SK-N-SH (cell line): ENCODE results near the gene YARS2. TPM values are rescaled to one million over a fixed set of nuclear protein-coding genes. Genes with fewer than 3 reads are reported as not detected.

Experiments used
- CTCF ChIA-PET: fragments of 300-600, 350-600 bp; formaldehyde crosslinking; extraction: SDS; loops from one replicate; lab custom pipeline; 2021; lab: Yijun Ruan, JAX
- POLR2A ChIA-PET: fragments of 350-600 bp; sonication (Branson Sonifier 250); formaldehyde crosslinking; extraction: SDS; loops from one replicate; lab custom pipeline; 2020; ENCODE audit warnings: antibody characterized with exemption, inconsistent platforms; lab: Yijun Ruan, JAX
- DNase-seq: peaks from one replicate; pipeline ENCODE4 v3.0.0; 2012
- H2AFZ ChIP-seq: fragments of 200-600 bp; sonication (generic); 2 replicates; pipeline ENCODE4 v1.8.1; 2016; ENCODE audit warnings: antibody characterized with exemption, mild to moderate bottlenecking, low read depth
- H3F3A ChIP-seq: fragments of 200-600 bp; sonication (generic); replicated peaks from 2 replicates; pipeline ENCODE3; 2016; ENCODE audit warnings: antibody characterized with exemption, mild to moderate bottlenecking; ENCODE audit not compliant: insufficient read depth
- H3K27ac ChIP-seq, 2 experiments: fragments of 200-500 bp in 1 of 2; fragments of 200-600 bp in 1 of 2; sonication (Bioruptor generic) in 1 of 2; sonication (generic), shearing (Covaris generic) in 1 of 2; 2 replicates each; pipeline versions ENCODE4 v1.5.1 to v1.6.1; 2014 to 2016; ENCODE audit warnings: low read depth in 2 of 2, inconsistent platforms in 1 of 2, low read length in 1 of 2, mild to moderate bottlenecking in 1 of 2, mixed read lengths in 1 of 2
- H3K27me3 ChIP-seq: fragments of 200-600 bp; sonication (generic), shearing (Covaris generic); 2 replicates; pipeline ENCODE4 v1.6.1; 2016; ENCODE audit warnings: mixed run types; ENCODE audit not compliant: insufficient read depth
- H3K36me3 ChIP-seq, 2 experiments: fragments of 200-500 bp in 1 of 2; fragments of 200-600 bp in 1 of 2; sonication (Bioruptor generic) in 1 of 2; sonication (generic) in 1 of 2; replicated peaks in 1 of 2; 2 replicates each; pipeline versions ENCODE3 to v1.5.1; 2014 to 2016; ENCODE audit warnings: low read length in 1 of 2, mild to moderate bottlenecking in 1 of 2; ENCODE audit not compliant: insufficient read depth in 2 of 2, control insufficient read depth in 1 of 2
- H3K4me1 ChIP-seq, 2 experiments: fragments of 200-500 bp in 1 of 2; fragments of 200-600 bp in 1 of 2; sonication (Bioruptor generic) in 1 of 2; sonication (generic), shearing (Covaris generic) in 1 of 2; 2 replicates each; pipeline versions ENCODE4 v1.5.1 to v1.6.1; 2014 to 2016; ENCODE audit warnings: low read depth in 1 of 2, low read length in 1 of 2, mixed run types in 1 of 2; ENCODE audit not compliant: insufficient read depth in 2 of 2, control insufficient read depth in 1 of 2
- H3K4me2 ChIP-seq: fragments of 200-600 bp; sonication (generic), shearing (Covaris generic); 2 replicates; pipeline ENCODE4 v1.6.1; 2017; ENCODE audit warnings: mixed run types
- H3K4me3 ChIP-seq, 2 experiments: fragments of 200-500 bp in 1 of 2; fragments of 200-600 bp in 1 of 2; sonication (Bioruptor generic) in 1 of 2; sonication (generic), shearing (Covaris generic) in 1 of 2; 2 replicates each; pipeline versions ENCODE4 v1.5.1 to v1.8.1; 2014 to 2016; ENCODE audit warnings: low read depth in 2 of 2, inconsistent platforms in 1 of 2, low read length in 1 of 2, mild to moderate bottlenecking in 1 of 2, mixed read lengths in 1 of 2, moderate library complexity in 1 of 2
- H3K79me2 ChIP-seq: fragments of 200-600 bp; sonication (generic); 2 replicates; pipeline ENCODE4 v1.8.1; 2017; ENCODE audit warnings: mild to moderate bottlenecking; ENCODE audit not compliant: insufficient read depth
- H3K9ac ChIP-seq: fragments of 200-600 bp; sonication (generic); 2 replicates; pipeline ENCODE4 v1.6.1; 2017; ENCODE audit warnings: mixed run types
- H3K9me2 ChIP-seq: fragments of 200-600 bp; sonication (generic); 2 replicates; pipeline ENCODE4 v1.6.1; 2017; ENCODE audit warnings: mixed run types
- H3K9me3 ChIP-seq: fragments of 200-600 bp; sonication (generic); 2 replicates; pipeline ENCODE4 v1.6.1; 2017; ENCODE audit warnings: mixed run types, mild to moderate bottlenecking, moderate library complexity
- H4K20me1 ChIP-seq: fragments of 200-600 bp; sonication (generic); 2 replicates; pipeline ENCODE4 v1.6.1; 2017; ENCODE audit warnings: mild to moderate bottlenecking, mixed run types; ENCODE audit not compliant: insufficient read depth
- CHD2 ChIP-seq: fragments of 150-350 bp; IDR thresholded peaks from 2 replicates; pipeline ENCODE4 v1.6.1; 2018; ENCODE audit warnings: low read length; ENCODE audit not compliant: partially characterized antibody
- EP300 ChIP-seq, 2 experiments: IDR thresholded peaks; 2 replicates each; pipeline versions ENCODE4 v1.4.0 to v1.6.1; 2012; ENCODE audit warnings: borderline replicate concordance in 1 of 2, low read depth in 1 of 2, low read length in 1 of 2
- EZH2phosphoT487 ChIP-seq: fragments of 200-600 bp; sonication (generic); IDR thresholded peaks from 2 replicates; pipeline ENCODE4 v1.6.1; 2017; ENCODE audit warnings: low read depth, mixed run types, mild to moderate bottlenecking, antibody characterized with exemption, moderate library complexity, borderline replicate concordance
- FOXJ3 ChIP-seq: sonication (generic); formaldehyde crosslinking; IDR thresholded peaks from 2 replicates; pipeline ENCODE4 v1.5.1; 2020; ENCODE audit warnings: mild to moderate bottlenecking, missing genetic modification reagents
- JUND ChIP-seq: IDR thresholded peaks from 2 replicates; pipeline ENCODE4 v1.4.0; 2012
- MEF2A ChIP-seq: IDR thresholded peaks from 2 replicates; pipeline ENCODE4 v1.4.0; 2012; ENCODE audit warnings: low read depth, borderline replicate concordance
- MXI1 ChIP-seq: IDR thresholded peaks from 2 replicates; pipeline ENCODE4 v1.6.1; 2012; ENCODE audit warnings: mild to moderate bottlenecking, low read depth, low read length, improper control_type of control experiment
- NFIC ChIP-seq: IDR thresholded peaks from 2 replicates; pipeline ENCODE4 v1.4.0; 2012; ENCODE audit warnings: borderline replicate concordance
- NRF1 ChIP-seq: IDR thresholded peaks from 2 replicates; pipeline ENCODE4 v1.6.1; 2012; ENCODE audit warnings: low read depth, mild to moderate bottlenecking, low read length
- POLR2AphosphoS5 ChIP-seq: IDR thresholded peaks from 2 replicates; pipeline ENCODE4 v1.6.1; 2012; ENCODE audit warnings: low read depth, low read length
- RAD21 ChIP-seq: IDR thresholded peaks from 2 replicates; pipeline ENCODE4 v1.6.1; 2012; ENCODE audit warnings: mild to moderate bottlenecking, low read length
- SIN3A ChIP-seq: IDR thresholded peaks from 2 replicates; pipeline ENCODE4 v1.6.1; 2012; ENCODE audit warnings: low read depth, mild to moderate bottlenecking, low read length, moderate library complexity, borderline replicate concordance
- SMC3 ChIP-seq: IDR thresholded peaks from 2 replicates; pipeline ENCODE4 v1.6.1; 2012; ENCODE audit warnings: low read depth, low read length, improper control_type of control experiment
- TAF1 ChIP-seq: IDR thresholded peaks from 2 replicates; pipeline ENCODE4 v1.6.1; 2012; ENCODE audit warnings: low read depth, mild to moderate bottlenecking, low read length, moderate library complexity, borderline replicate concordance
- TCF12 ChIP-seq: IDR thresholded peaks from 2 replicates; pipeline ENCODE4 v1.4.0; 2012
- TEAD4 ChIP-seq: IDR thresholded peaks from 2 replicates; pipeline ENCODE4 v1.4.0; 2012; ENCODE audit warnings: mild to moderate bottlenecking, borderline replicate concordance; ENCODE audit not compliant: insufficient read depth
- YY1 ChIP-seq: IDR thresholded peaks from 2 replicates; pipeline ENCODE4 v1.4.0; 2012; ENCODE audit warnings: low read depth, mild to moderate bottlenecking
- WGBS: methylation state at CpG from one replicate; pipeline ENCODE4 v1.1.6; 2017; ENCODE audit warnings: low lambda C conversion rate; 5-methylcytosine and 5-hydroxymethylcytosine counted together
- polyA plus RNA-seq, 3 experiments: library from polyadenylated mRNA; depleted of rRNA; stranded (reverse); fragments of >200 nt; gene quantifications; 2 replicates each; pipeline ENCODE4 v1.2.3, GENCODE V29; 2012
- TF ChIP-seq, protein P1 (sequence below): IDR thresholded peaks from 2 replicates; pipeline ENCODE4 v1.4.0; 2012; ENCODE audit warnings: low read depth, borderline replicate concordance
- TF ChIP-seq, protein P2 (sequence below): IDR thresholded peaks from 2 replicates; pipeline ENCODE4 v1.4.0; 2012; ENCODE audit warnings: low read depth
- TF ChIP-seq, protein P3 (sequence below): fragments of 150-350 bp; IDR thresholded peaks from 2 replicates; pipeline ENCODE4 v1.6.1; 2016; ENCODE audit warnings: mild to moderate bottlenecking, low read depth, low read length
- TF ChIP-seq, protein P4 (sequence below): IDR thresholded peaks from 2 replicates; pipeline ENCODE4; 2012

YARS2 gene
- polyA plus RNA-seq, 1 of the 3 experiments (the other 2 are of a cell fraction) = 14.3 TPM

DNA sequence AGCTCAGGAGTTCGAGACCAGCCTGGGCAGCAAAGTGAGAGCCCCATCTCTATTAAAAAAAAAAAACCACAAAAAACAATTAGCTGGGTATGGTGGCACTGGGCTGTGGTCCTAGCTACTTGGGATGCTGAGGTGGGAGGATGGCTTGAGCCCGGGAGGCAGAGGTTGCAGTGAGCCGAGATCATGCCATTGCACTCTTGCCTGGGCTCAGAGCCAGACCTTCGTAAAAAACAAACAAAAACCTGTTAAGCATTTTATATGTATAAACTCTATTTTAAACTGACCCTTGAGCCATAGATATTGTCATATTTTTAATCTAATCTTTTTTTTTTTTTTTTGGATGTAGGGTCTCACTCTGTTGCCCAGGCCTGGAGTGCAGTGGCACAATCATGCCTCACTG, 40.9 kb downstream of the YARS2 start:
- 89% methylated on average over 4 of the region's 4 CpGs for WGBS
- CTCF ChIA-PET = no interaction called here
- TF ChIP-seq EP300 (IDR thresholded peaks at IDR 0.05; ENCODE audit: borderline replicate concordance in 1 of 2, low read depth in 1 of 2, low read length in 1 of 2) (no peak), TCF12 (no peak), POLR2AphosphoS5 (no peak), SMC3 (no peak)
- Histone ChIP-seq H3K27me3 (no peaks in the 10 kb centered on the region), H2AFZ (no peak overlapping the region), H4K20me1 (no peaks in the 10 kb centered on the region), H3K27ac (no peak overlapping the region), H3K4me3 (no peak overlapping the region), H3K9me3 (no peaks in the 10 kb centered on the region), H3K4me1 (no peaks in the 10 kb centered on the region), H3K4me2 (no peak overlapping the region), H3K79me2 (peaks cover 6% of the 10 kb centered on the region; the same call in 1 of the 2 replicates), H3F3A (peaks cover 4% of the 10 kb centered on the region), H3K36me3 (peaks cover 40 to 58% of the 10 kb centered on the region in 2 experiments), H3K9ac (no peak overlapping the region), H3K9me2 (no peaks in the 10 kb centered on the region)
- no peak for DNase-seq
- POLR2A ChIA-PET = no interaction called here

DNA sequence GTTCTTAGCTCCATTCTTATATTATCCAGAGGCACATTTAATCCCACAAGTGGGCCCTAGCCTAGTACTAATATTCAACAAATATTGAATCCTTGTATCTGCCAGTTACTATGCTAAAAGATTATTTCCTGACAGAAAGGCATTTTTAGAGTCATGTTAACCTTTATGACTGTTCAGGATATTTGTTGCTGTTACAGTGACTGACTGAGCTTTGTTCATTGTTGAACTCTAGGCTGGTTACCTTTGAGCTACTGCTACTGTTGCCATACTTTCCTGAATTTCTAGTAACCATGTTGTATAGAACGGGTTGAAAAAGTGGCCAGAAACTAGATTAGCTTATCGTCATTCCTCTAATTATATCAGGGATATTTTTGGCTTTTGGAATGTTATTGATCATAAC, 46.8 kb downstream of the YARS2 start:
- Histone ChIP-seq H2AFZ (no peak overlapping the region), H3K9me2 (no peaks in the 10 kb centered on the region), H3K79me2 (peaks cover 19% of the 10 kb centered on the region; the same call in 1 of the 2 replicates), H3K36me3 (peaks cover 58 to 59% of the 10 kb centered on the region in 2 experiments), H3K4me3 (no peak overlapping the region), H3K27ac (no peak overlapping the region), H3K9ac (no peak overlapping the region), H3F3A (peaks cover 4% of the 10 kb centered on the region), H3K27me3 (no peaks in the 10 kb centered on the region), H4K20me1 (no peaks in the 10 kb centered on the region), H3K9me3 (no peaks in the 10 kb centered on the region), H3K4me2 (no peak overlapping the region), H3K4me1 (peaks cover 0 to 3% of the 10 kb centered on the region in 2 experiments; a peak in 1 of 4 replicates)
- ChIA-PET CTCF (no interaction called here), POLR2A (no interaction called here)
- TF ChIP-seq, protein P1, sequence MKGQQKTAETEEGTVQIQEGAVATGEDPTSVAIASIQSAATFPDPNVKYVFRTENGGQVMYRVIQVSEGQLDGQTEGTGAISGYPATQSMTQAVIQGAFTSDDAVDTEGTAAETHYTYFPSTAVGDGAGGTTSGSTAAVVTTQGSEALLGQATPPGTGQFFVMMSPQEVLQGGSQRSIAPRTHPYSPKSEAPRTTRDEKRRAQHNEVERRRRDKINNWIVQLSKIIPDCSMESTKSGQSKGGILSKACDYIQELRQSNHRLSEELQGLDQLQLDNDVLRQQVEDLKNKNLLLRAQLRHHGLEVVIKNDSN = no peak
- TF ChIP-seq, protein P2, sequence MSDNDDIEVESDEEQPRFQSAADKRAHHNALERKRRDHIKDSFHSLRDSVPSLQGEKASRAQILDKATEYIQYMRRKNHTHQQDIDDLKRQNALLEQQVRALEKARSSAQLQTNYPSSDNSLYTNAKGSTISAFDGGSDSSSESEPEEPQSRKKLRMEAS = no peak
- TF ChIP-seq CHD2 = no peak
- no peak for TF ChIP-seq SMC3
- TF ChIP-seq RAD21 = no peak
- no peak for TF ChIP-seq YY1
- TF ChIP-seq SIN3A = no peak
- TF ChIP-seq, protein P3, sequence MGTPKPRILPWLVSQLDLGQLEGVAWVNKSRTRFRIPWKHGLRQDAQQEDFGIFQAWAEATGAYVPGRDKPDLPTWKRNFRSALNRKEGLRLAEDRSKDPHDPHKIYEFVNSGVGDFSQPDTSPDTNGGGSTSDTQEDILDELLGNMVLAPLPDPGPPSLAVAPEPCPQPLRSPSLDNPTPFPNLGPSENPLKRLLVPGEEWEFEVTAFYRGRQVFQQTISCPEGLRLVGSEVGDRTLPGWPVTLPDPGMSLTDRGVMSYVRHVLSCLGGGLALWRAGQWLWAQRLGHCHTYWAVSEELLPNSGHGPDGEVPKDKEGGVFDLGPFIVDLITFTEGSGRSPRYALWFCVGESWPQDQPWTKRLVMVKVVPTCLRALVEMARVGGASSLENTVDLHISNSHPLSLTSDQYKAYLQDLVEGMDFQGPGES = no peak
- TF ChIP-seq NRF1 = no peak
- TF ChIP-seq NFIC = no peak
- TF ChIP-seq TCF12 = no peak
- TF ChIP-seq FOXJ3 (CRISPR knock-in tag) = no peak
- TF ChIP-seq, protein P4, sequence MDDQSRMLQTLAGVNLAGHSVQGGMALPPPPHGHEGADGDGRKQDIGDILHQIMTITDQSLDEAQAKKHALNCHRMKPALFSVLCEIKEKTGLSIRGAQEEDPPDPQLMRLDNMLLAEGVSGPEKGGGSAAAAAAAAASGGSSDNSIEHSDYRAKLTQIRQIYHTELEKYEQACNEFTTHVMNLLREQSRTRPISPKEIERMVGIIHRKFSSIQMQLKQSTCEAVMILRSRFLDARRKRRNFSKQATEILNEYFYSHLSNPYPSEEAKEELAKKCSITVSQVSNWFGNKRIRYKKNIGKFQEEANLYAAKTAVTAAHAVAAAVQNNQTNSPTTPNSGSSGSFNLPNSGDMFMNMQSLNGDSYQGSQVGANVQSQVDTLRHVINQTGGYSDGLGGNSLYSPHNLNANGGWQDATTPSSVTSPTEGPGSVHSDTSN = no peak
- no peak for TF ChIP-seq JUND
- TF ChIP-seq TAF1 = no peak
- TF ChIP-seq MXI1 = no peak
- no peak for TF ChIP-seq TEAD4
- no peak for TF ChIP-seq EZH2phosphoT487
- TF ChIP-seq MEF2A = no peak
- TF ChIP-seq EP300 (IDR thresholded peaks at IDR 0.05; ENCODE audit: borderline replicate concordance in 1 of 2, low read depth in 1 of 2, low read length in 1 of 2) = no peak
- DNase-seq = no peak
- 92% methylated on average over 2 of the region's 2 CpGs for WGBS
